ENCODE data around the gene TCF7L2.

The TCF7L2 gene

GRCh38 chr10:113187063-113187777 lies 237.2 kb downstream of the TCF7L2 start:
- no peaks in the 10 kb centered on the region for H3K27me3 ChIP-seq (ENCODE audit: low read length)
- no peaks in the 10 kb centered on the region for H3K9me2 ChIP-seq (replicated peaks; ENCODE audit: insufficient read depth, low read length)
- no peaks in the 10 kb centered on the region for H4K20me1 ChIP-seq (ENCODE audit: low read depth, low read length)
- H2AFZ ChIP-seq (ENCODE audit: low read depth, low read length, severe bottlenecking) = no peak overlapping the region
- no peaks in the 10 kb centered on the region for H3K79me2 ChIP-seq (ENCODE audit: insufficient read depth, low read length)
- H3K36me3 ChIP-seq (ENCODE audit: low read length) = no peaks in the 10 kb centered on the region
- no peak overlapping the region for H3K27ac ChIP-seq (ENCODE audit: low read depth, low read length)
- no peaks in the 10 kb centered on the region for H3F3A ChIP-seq (ENCODE audit: insufficient read depth)
- H3K9me3 ChIP-seq (ENCODE audit: insufficient read depth, low read length) = no peaks in the 10 kb centered on the region
- no peak overlapping the region for H3K9ac ChIP-seq (ENCODE audit: low read length)
- H3K4me2 ChIP-seq (ENCODE audit: low read depth, low read length, poor library complexity, severe bottlenecking) = no peak overlapping the region
- TF ChIP-seq EZH2phosphoT487 (conservative IDR thresholded peaks at IDR 0.05; ENCODE audit: low read length) (no peak), CTCF (IDR thresholded peaks at IDR 0.05; ENCODE audit: insufficient read depth, low read length, poor library complexity, severe bottlenecking) (no peak)
- no peak overlapping the region for H3K4me3 ChIP-seq (ENCODE audit: insufficient read depth, low read length, poor library complexity, severe bottlenecking)

- no peaks in the 10 kb centered on the region for H4K20me1 ChIP-seq (ENCODE audit: low read depth, low read length)
- no peaks in the 10 kb centered on the region for H3K9me3 ChIP-seq (ENCODE audit: insufficient read depth, low read length)
- H3K9me2 ChIP-seq (replicated peaks; ENCODE audit: insufficient read depth, low read length) = no peaks in the 10 kb centered on the region
- no peak overlapping the region for H2AFZ ChIP-seq (ENCODE audit: low read depth, low read length, severe bottlenecking)
- no peaks in the 10 kb centered on the region for H3K79me2 ChIP-seq (ENCODE audit: insufficient read depth, low read length)
- TF ChIP-seq EZH2phosphoT487 (conservative IDR thresholded peaks at IDR 0.05; ENCODE audit: low read length) (no peak), CTCF (IDR thresholded peaks at IDR 0.05; ENCODE audit: insufficient read depth, low read length, poor library complexity, severe bottlenecking) (no peak)
- no peak overlapping the region for H3K4me3 ChIP-seq (ENCODE audit: insufficient read depth, low read length, poor library complexity, severe bottlenecking)
- H3K27ac ChIP-seq (ENCODE audit: low read depth, low read length) = no peak overlapping the region
- no peak overlapping the region for H3K9ac ChIP-seq (ENCODE audit: low read length)
- H3F3A ChIP-seq (ENCODE audit: insufficient read depth) = no peaks in the 10 kb centered on the region
- H3K27me3 ChIP-seq (ENCODE audit: low read length) = no peaks in the 10 kb centered on the region
- no peak overlapping the region for H3K4me2 ChIP-seq (ENCODE audit: low read depth, low read length, poor library complexity, severe bottlenecking)
- H3K36me3 ChIP-seq (ENCODE audit: low read length) = no peaks in the 10 kb centered on the region
These were observed 249.4 kb downstream of the TCF7L2 start for GRCh38 chr10:113199459-113199858.

GRCh38 chr10:113202011-113202410 lies 252.0 kb downstream of the TCF7L2 start:
- Histone ChIP-seq H3K27ac (ENCODE audit: low read depth, low read length) (no peak overlapping the region), H2AFZ (ENCODE audit: low read depth, low read length, severe bottlenecking) (no peak overlapping the region), H3K9me3 (ENCODE audit: insufficient read depth, low read length) (peaks cover 4% of the 10 kb centered on the region; the same call in 1 of the 2 replicates), H3K4me3 (ENCODE audit: insufficient read depth, low read length, poor library complexity, severe bottlenecking) (no peak overlapping the region), H3K9me2 (replicated peaks; ENCODE audit: insufficient read depth, low read length) (no peaks in the 10 kb centered on the region), H4K20me1 (ENCODE audit: low read depth, low read length) (no peaks in the 10 kb centered on the region), H3K27me3 (ENCODE audit: low read length) (no peaks in the 10 kb centered on the region), H3K79me2 (ENCODE audit: insufficient read depth, low read length) (no peaks in the 10 kb centered on the region), H3F3A (ENCODE audit: insufficient read depth) (no peaks in the 10 kb centered on the region), H3K4me2 (ENCODE audit: low read depth, low read length, poor library complexity, severe bottlenecking) (no peak overlapping the region), H3K9ac (ENCODE audit: low read length) (no peak overlapping the region), H3K36me3 (ENCODE audit: low read length) (no peaks in the 10 kb centered on the region)
- no peak for TF ChIP-seq CTCF (IDR thresholded peaks at IDR 0.05; ENCODE audit: insufficient read depth, low read length, poor library complexity, severe bottlenecking)
- no peak for TF ChIP-seq EZH2phosphoT487 (conservative IDR thresholded peaks at IDR 0.05; ENCODE audit: low read length)

All from SU-DHL-6 (cell line).